Stimulated activated CD8-positive, alpha-beta memory T cell treated with anti-CD3 and anti-CD28 coated beads, Interleukin-2, amount 100 ng/mL, for 1 hour (primary cell): Measurements from ENCODE around the gene KCNIP4.

Source experiments
- DNase-seq, 2 donors: peaks; one replicate each; pipeline ENCODE4 v3.0.0-alpha.2; 2020; ENCODE audit warnings: low read depth in 2 of 2

KCNIP4 gene

GRCh38 chr4:21061902-21062301 is 886.7 kb downstream of the KCNIP4 start:
- DNase-seq, result no peak

- DNase-seq, result no peak
These were observed 902.4 kb downstream of the KCNIP4 start for GRCh38 chr4:21046141-21046540.

GRCh38 chr4:21045119-21045518 is 903.5 kb downstream of the KCNIP4 start:
- no peak for DNase-seq

DNA sequence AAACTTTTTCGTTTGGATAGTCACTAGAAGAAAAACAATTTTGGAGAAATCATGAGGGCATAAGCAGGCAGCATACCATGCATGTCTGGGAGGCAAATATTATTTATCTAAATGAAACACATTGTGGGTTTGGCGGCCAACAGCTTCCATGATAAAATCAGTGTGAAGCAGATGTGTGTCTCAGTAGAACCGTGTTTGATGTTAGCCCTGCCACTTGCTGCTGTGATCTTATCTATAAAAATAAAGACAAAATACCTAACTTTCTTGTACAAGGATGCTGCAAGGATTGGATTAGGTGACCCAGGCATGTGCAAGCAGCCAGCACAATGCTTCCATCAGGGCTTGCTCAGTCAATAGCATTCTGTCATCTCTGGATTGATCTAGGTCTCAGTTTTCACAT is 906.9 kb downstream of the KCNIP4 start:
- peak in 1 of 2 donors; percentile 0 for DNase-seq

DNA sequence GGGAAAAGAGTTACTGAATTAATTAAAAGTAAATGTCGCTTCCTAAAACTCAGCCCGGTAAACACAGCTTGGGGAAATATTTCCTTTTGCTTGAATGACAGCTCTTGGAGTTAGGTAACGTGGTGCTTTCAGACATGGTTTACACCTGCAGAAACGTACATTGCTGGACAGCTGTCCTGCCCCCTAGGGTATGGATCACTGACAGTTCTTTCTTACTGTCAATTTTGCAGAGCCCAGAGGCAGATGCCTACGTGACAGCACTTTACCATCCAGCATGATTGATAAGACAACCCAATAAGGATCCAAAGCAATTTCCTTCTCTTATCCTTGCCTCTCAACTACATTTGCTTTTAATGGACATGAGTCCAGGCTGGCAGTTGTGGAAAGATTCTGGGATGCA is 913.8 kb downstream of the KCNIP4 start:
- DNase-seq, result no peak

GRCh38 chr4:21032089-21032645 is 916.4 kb downstream of the KCNIP4 start:
- DNase-seq, result no peak

DNA sequence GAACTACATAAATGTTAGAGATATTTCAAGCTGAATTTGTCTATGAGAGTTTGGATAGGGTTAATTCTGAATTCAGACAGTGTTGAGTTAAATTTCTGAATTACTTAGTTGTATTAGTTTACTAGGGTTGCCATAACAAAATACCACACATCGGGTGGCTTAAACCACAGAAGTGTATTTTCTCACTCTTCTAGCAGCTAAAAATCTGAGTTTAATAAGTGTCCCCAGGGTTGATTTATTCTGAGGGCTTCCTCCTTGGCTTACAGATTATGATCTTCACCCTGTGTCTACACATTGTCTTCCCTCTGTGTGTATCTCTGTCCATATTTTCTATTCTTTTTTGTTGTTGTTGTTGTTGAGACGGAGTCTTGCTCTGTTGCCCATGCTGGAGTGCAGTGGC is 929.8 kb downstream of the KCNIP4 start:
- no peak for DNase-seq

GRCh38 chr4:21013501-21013900 is 935.1 kb downstream of the KCNIP4 start:
- DNase-seq, result no peak

- no peak for DNase-seq
These were observed 935.7 kb downstream of the KCNIP4 start for GRCh38 chr4:21012851-21013331.

DNA sequence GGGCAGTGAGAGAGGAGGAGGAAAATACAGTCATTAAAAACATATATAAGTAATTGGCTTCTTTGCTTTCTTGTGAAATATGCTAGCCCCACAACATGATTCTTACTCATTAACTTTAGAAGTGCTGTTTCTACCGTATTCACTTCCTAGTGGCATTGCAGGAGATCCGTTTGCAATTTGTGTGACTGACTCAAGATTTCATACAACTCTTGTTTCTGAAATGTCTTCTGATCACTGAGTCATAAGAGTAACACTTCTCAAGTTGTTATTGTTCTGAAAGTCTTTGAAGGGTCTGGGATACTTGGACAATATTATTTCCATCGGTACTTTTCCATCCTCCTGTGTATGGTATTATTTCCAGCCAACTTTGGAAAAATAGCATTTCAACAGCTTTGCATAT is 937.5 kb downstream of the KCNIP4 start:
- DNase-seq, result no peak

- DNase-seq, result no peak
These were observed 938.6 kb downstream of the KCNIP4 start for GRCh38 chr4:21009956-21010355.

GRCh38 chr4:21005647-21006046 is 942.9 kb downstream of the KCNIP4 start:
- no peak for DNase-seq

- DNase-seq, result no peak
These were observed 945.6 kb downstream of the KCNIP4 start for GRCh38 chr4:21002976-21003375.

DNA sequence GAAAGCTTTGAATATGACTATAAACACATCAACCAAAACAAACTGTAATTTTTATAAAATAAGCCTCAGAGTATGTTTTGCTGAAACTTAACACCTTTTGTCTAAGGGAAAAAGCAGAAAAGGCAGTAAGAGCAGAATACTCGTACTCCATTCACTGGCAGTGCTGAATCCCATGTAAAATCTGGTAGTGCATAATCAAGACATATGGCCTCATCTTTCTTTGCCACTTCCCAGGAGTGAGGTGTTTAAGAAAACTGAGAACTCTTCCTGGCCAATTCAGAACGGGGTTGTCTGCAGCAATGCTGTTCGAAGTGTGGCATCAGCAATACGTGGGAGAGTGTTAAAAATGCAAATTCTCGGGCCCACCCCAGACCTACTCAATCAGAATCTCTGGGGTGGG is 946.3 kb downstream of the KCNIP4 start:
- no peak for DNase-seq

DNA sequence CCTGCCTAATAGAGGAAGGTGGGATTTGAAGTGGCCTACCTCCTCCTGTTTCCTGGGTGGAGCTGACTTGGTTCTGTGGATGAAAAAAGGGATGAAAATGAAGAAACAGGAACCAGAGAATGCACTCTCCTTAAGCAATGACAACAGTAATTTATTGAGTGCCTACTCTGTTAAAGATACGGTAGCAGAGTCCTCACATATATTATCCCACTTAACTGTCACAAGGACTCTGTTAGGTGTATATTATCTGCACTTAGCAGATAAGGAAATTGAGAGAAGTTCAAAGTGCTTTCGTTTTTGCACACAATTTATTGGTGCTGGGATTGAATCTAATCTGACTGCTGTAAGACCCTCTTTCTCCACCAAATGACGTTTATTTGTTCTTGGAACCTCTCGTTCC is 947.1 kb downstream of the KCNIP4 start:
- DNase-seq, result no peak

- no peak for DNase-seq
These were observed 950.7 kb downstream of the KCNIP4 start for GRCh38 chr4:20997886-20998285.

- DNase-seq, result no peak
These were observed 953.0 kb downstream of the KCNIP4 start for GRCh38 chr4:20995610-20996009.

GRCh38 chr4:20995015-20995414 is 953.6 kb downstream of the KCNIP4 start:
- DNase-seq, result no peak

- no peak for DNase-seq
These were observed 956.6 kb downstream of the KCNIP4 start for GRCh38 chr4:20992002-20992401.

GRCh38 chr4:20987191-20987590 is 961.4 kb downstream of the KCNIP4 start:
- no peak for DNase-seq

- no peak for DNase-seq
These were observed 964.1 kb downstream of the KCNIP4 start for GRCh38 chr4:20984576-20984836.

DNA sequence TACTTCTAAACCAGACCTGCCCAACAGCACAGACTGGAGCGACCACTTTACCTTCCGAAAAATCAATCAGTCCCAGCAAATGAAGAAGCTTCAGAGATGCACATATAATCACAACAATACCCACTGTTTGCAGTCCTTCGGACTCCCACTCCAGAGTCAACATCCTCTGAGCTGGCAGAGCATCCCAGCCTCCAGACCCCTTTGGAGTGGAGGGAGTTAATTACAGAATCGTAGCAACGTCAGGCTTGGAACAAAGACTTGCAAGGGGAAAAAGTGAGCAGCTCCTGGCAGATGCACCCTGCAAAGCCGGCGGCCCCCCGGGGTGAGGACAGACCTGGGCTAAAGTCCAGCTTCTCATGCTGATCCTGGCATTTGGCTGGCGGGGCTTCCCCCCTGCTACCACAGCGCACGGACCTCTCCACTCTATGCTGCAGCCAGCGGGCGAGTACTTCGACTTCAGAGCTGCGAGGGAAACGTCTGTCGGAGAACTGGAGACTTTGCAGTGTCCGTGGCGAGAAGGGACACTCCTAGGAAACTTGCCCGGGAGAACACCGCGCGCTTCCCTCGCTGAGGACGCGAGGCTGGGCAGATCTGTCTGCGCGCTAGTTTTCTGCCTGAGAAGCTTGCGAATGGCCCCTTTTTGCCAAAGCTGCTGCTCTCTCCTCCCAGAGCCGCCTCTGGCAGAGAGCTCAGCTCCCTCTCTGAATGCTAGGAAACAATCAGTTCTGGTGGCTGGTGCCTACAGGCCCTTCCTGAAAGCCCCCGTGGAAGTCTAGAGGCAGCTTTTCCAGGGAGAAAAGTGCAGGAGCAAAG is 964.6 kb downstream of the KCNIP4 start:
- no peak for DNase-seq

GRCh38 chr4:20982544-20982943 is 966.0 kb downstream of the KCNIP4 start:
- no peak for DNase-seq

- no peak for DNase-seq
These were observed 988.3 kb downstream of the KCNIP4 start for GRCh38 chr4:20960291-20960690.
